WTC11 (cell line): ENCODE measurements around the gene TTLL12.

Experiments used
- ELF4 ChIP-seq: sonication (generic); formaldehyde crosslinking; IDR thresholded peaks from 2 replicates; pipeline ENCODE4 v1.8.1; 2022; ENCODE audit warnings: low read depth, mild to moderate bottlenecking, moderate library complexity, missing genetic modification reagents
- JUN ChIP-seq: sonication (generic); formaldehyde crosslinking; IDR thresholded peaks from 2 replicates; pipeline ENCODE4 v1.8.0; 2023; ENCODE audit warnings: mild to moderate bottlenecking, missing genetic modification reagents
- NFATC4 ChIP-seq: fragments of 250-450 bp; sonication (Bioruptor Pico); IDR thresholded peaks from 2 replicates; pipeline ENCODE4 v1.9.0; 2021; ENCODE audit warnings: mild to moderate bottlenecking
- NFYB ChIP-seq: sonication (generic); formaldehyde crosslinking; conservative IDR thresholded peaks from 2 replicates; pipeline ENCODE4 v1.8.0; 2022; ENCODE audit warnings: low read depth, missing genetic modification reagents
- TEAD1 ChIP-seq: sonication (generic); formaldehyde crosslinking; IDR thresholded peaks from 2 replicates; pipeline ENCODE4 v1.8.0; 2022; ENCODE audit warnings: mild to moderate bottlenecking, missing genetic modification reagents
- TP53 ChIP-seq: sonication (generic); formaldehyde crosslinking; IDR thresholded peaks from 2 replicates; pipeline ENCODE4 v1.8.1; 2023; ENCODE audit warnings: mild to moderate bottlenecking, missing genetic modification reagents
- TF ChIP-seq, protein P1 (sequence below): sonication (generic); formaldehyde crosslinking; IDR thresholded peaks from 2 replicates; pipeline ENCODE4 v1.8.1; 2023; ENCODE audit warnings: mild to moderate bottlenecking, missing genetic modification reagents, moderate library complexity
- TF ChIP-seq, protein P2 (sequence below): fragments of 200-600 bp; IDR thresholded peaks from 2 replicates; pipeline ENCODE4 v1.8.0; 2022; ENCODE audit warnings: antibody characterized with exemption
- TF ChIP-seq, protein P3 (sequence below): fragments of 250-450 bp; sonication (Bioruptor Pico); IDR thresholded peaks from 2 replicates; pipeline ENCODE4 v1.9.0; 2021; ENCODE audit warnings: mild to moderate bottlenecking, borderline replicate concordance
- TF ChIP-seq, protein P4 (sequence below): sonication (generic); formaldehyde crosslinking; IDR thresholded peaks from 2 replicates; pipeline ENCODE4 v1.8.1; 2023; ENCODE audit warnings: mild to moderate bottlenecking, moderate library complexity, missing genetic modification reagents
- TF ChIP-seq, protein P5 (sequence below): sonication (generic); formaldehyde crosslinking; IDR thresholded peaks from 2 replicates; pipeline ENCODE4 v1.8.0; 2022; ENCODE audit warnings: mild to moderate bottlenecking, missing genetic modification reagents
- TF ChIP-seq, protein P6 (sequence below): sonication (generic); formaldehyde crosslinking; IDR thresholded peaks from 2 replicates; pipeline ENCODE4 v1.8.0; 2022; ENCODE audit warnings: mild to moderate bottlenecking, missing genetic modification reagents
- TF ChIP-seq, protein P7 (sequence below): sonication (generic); formaldehyde crosslinking; IDR thresholded peaks from 2 replicates; pipeline ENCODE4 v1.8.1; 2023; ENCODE audit warnings: mild to moderate bottlenecking, missing genetic modification reagents

DNA sequence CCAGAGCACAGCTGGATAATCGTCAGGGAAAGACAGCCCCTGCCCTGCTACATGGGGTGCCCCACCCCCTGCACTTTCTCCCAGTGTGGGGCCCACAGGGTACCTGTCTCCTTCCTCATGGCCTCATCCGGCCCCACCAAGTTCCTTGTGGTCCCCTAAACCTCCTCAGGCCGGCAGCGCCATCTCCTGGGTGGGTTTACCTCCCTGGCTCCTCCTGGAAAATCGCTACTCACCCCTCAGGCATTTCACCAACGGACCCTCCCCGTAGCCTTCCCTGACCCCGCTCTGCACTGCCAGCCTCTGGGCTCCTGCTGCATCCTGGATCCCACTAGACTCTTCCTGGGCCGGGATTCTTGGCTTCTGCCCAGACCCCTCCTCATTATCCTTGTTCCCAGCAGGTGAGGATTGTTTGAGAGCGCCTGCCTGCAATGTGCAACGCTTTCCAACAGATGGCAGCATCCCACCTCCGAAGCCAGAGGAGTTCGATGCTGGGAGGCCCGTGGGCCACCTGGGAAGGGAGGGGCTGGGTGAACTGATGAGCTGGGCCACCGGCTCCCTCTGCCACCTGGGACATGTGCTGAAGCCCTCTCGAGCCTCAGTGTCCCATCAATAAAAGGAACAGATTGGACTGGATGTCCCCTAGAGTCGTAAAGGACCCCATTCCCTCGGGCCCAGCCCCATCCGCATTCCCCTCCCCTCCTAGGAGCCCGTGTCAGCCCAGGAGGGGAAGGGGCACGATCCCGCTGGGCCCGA lies 44.2 kb upstream of the TTLL12 start:
- TF ChIP-seq NFATC4 (CRISPR knock-in tag) (no peak), NFYB (CRISPR knock-in tag) (no peak), TP53 (peak; percentile 63; the same call in 1 of the 2 replicates), ELF4 (CRISPR knock-in tag) (no peak), TEAD1 (CRISPR knock-in tag) (no peak), JUN (CRISPR knock-in tag) (no peak)
- TF ChIP-seq, protein P1, sequence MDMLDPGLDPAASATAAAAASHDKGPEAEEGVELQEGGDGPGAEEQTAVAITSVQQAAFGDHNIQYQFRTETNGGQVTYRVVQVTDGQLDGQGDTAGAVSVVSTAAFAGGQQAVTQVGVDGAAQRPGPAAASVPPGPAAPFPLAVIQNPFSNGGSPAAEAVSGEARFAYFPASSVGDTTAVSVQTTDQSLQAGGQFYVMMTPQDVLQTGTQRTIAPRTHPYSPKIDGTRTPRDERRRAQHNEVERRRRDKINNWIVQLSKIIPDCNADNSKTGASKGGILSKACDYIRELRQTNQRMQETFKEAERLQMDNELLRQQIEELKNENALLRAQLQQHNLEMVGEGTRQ, result no peak
- TF ChIP-seq, protein P2, sequence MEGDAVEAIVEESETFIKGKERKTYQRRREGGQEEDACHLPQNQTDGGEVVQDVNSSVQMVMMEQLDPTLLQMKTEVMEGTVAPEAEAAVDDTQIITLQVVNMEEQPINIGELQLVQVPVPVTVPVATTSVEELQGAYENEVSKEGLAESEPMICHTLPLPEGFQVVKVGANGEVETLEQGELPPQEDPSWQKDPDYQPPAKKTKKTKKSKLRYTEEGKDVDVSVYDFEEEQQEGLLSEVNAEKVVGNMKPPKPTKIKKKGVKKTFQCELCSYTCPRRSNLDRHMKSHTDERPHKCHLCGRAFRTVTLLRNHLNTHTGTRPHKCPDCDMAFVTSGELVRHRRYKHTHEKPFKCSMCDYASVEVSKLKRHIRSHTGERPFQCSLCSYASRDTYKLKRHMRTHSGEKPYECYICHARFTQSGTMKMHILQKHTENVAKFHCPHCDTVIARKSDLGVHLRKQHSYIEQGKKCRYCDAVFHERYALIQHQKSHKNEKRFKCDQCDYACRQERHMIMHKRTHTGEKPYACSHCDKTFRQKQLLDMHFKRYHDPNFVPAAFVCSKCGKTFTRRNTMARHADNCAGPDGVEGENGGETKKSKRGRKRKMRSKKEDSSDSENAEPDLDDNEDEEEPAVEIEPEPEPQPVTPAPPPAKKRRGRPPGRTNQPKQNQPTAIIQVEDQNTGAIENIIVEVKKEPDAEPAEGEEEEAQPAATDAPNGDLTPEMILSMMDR, result peak; percentile 97
- TF ChIP-seq, protein P3, sequence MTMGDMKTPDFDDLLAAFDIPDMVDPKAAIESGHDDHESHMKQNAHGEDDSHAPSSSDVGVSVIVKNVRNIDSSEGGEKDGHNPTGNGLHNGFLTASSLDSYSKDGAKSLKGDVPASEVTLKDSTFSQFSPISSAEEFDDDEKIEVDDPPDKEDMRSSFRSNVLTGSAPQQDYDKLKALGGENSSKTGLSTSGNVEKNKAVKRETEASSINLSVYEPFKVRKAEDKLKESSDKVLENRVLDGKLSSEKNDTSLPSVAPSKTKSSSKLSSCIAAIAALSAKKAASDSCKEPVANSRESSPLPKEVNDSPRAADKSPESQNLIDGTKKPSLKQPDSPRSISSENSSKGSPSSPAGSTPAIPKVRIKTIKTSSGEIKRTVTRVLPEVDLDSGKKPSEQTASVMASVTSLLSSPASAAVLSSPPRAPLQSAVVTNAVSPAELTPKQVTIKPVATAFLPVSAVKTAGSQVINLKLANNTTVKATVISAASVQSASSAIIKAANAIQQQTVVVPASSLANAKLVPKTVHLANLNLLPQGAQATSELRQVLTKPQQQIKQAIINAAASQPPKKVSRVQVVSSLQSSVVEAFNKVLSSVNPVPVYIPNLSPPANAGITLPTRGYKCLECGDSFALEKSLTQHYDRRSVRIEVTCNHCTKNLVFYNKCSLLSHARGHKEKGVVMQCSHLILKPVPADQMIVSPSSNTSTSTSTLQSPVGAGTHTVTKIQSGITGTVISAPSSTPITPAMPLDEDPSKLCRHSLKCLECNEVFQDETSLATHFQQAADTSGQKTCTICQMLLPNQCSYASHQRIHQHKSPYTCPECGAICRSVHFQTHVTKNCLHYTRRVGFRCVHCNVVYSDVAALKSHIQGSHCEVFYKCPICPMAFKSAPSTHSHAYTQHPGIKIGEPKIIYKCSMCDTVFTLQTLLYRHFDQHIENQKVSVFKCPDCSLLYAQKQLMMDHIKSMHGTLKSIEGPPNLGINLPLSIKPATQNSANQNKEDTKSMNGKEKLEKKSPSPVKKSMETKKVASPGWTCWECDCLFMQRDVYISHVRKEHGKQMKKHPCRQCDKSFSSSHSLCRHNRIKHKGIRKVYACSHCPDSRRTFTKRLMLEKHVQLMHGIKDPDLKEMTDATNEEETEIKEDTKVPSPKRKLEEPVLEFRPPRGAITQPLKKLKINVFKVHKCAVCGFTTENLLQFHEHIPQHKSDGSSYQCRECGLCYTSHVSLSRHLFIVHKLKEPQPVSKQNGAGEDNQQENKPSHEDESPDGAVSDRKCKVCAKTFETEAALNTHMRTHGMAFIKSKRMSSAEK (CRISPR knock-in tag), result no peak
- TF ChIP-seq, protein P4, sequence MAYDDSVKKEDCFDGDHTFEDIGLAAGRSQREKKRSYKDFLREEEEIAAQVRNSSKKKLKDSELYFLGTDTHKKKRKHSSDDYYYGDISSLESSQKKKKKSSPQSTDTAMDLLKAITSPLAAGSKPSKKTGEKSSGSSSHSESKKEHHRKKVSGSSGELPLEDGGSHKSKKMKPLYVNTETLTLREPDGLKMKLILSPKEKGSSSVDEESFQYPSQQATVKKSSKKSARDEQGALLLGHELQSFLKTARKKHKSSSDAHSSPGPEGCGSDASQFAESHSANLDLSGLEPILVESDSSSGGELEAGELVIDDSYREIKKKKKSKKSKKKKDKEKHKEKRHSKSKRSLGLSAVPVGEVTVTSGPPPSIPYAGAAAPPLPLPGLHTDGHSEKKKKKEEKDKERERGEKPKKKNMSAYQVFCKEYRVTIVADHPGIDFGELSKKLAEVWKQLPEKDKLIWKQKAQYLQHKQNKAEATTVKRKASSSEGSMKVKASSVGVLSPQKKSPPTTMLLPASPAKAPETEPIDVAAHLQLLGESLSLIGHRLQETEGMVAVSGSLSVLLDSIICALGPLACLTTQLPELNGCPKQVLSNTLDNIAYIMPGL (CRISPR knock-in tag), result peak; percentile 35; the same call in 1 of the 2 replicates
- TF ChIP-seq, protein P5, sequence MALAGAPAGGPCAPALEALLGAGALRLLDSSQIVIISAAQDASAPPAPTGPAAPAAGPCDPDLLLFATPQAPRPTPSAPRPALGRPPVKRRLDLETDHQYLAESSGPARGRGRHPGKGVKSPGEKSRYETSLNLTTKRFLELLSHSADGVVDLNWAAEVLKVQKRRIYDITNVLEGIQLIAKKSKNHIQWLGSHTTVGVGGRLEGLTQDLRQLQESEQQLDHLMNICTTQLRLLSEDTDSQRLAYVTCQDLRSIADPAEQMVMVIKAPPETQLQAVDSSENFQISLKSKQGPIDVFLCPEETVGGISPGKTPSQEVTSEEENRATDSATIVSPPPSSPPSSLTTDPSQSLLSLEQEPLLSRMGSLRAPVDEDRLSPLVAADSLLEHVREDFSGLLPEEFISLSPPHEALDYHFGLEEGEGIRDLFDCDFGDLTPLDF (CRISPR knock-in tag), result no peak
- TF ChIP-seq, protein P6, sequence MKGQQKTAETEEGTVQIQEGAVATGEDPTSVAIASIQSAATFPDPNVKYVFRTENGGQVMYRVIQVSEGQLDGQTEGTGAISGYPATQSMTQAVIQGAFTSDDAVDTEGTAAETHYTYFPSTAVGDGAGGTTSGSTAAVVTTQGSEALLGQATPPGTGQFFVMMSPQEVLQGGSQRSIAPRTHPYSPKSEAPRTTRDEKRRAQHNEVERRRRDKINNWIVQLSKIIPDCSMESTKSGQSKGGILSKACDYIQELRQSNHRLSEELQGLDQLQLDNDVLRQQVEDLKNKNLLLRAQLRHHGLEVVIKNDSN (CRISPR knock-in tag), result no peak
- TF ChIP-seq, protein P7, sequence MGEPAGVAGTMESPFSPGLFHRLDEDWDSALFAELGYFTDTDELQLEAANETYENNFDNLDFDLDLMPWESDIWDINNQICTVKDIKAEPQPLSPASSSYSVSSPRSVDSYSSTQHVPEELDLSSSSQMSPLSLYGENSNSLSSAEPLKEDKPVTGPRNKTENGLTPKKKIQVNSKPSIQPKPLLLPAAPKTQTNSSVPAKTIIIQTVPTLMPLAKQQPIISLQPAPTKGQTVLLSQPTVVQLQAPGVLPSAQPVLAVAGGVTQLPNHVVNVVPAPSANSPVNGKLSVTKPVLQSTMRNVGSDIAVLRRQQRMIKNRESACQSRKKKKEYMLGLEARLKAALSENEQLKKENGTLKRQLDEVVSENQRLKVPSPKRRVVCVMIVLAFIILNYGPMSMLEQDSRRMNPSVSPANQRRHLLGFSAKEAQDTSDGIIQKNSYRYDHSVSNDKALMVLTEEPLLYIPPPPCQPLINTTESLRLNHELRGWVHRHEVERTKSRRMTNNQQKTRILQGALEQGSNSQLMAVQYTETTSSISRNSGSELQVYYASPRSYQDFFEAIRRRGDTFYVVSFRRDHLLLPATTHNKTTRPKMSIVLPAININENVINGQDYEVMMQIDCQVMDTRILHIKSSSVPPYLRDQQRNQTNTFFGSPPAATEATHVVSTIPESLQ (CRISPR knock-in tag), result no peak
